GM19372 (cell line): ENCODE data around the gene SORCS2.

Experiments used
- ATAC-seq: cut with Tn5 transposase; IDR thresholded peaks from one replicate; pipeline ENCODE4 v1.9.1; 2021; ENCODE audit warnings: mild to moderate bottlenecking, low read depth, moderate library complexity; ENCODE audit not compliant: unreplicated experiment

Gene SORCS2

DNA sequence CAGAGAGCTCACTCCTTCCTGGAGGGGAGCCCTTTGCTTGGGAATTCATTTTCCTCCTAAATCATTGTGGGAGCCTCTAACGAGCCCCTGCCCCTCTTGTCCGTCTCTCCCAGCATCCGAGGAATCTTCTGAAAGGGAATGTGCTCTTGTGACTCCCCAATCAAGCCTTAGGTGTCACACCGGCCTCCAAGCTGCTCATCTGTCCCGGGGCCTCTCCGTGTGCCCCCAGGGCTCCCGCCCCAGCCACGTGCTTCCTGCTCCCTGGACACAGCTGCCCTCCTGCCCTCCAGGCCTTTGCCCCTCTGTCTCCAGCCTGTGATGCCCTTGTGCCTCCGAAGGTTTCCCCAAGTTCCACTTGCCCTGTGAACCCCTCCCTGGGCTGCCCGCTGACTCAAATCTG is 507.5 kb downstream of the SORCS2 start:
- ATAC-seq = no peak

DNA sequence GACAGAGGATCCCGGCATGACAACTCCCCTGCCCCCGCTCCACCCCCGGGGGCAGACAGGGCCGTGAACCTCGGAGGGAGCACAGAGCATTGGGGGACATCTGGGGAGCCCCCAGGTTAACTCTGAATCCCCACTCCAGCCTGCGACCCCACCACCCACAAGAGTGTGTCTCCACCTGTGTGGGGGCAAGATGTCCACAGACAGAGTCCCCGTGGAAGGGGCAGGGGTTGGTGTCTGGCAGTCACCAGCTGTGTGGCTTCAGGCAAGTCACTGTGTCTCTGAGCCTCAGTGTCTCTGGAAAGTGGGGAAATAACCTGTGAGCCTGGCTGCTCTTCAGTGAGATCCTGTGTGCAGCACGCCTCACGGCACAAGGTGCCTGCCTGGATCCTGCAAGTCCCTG is 508.3 kb downstream of the SORCS2 start:
- no peak for ATAC-seq

DNA sequence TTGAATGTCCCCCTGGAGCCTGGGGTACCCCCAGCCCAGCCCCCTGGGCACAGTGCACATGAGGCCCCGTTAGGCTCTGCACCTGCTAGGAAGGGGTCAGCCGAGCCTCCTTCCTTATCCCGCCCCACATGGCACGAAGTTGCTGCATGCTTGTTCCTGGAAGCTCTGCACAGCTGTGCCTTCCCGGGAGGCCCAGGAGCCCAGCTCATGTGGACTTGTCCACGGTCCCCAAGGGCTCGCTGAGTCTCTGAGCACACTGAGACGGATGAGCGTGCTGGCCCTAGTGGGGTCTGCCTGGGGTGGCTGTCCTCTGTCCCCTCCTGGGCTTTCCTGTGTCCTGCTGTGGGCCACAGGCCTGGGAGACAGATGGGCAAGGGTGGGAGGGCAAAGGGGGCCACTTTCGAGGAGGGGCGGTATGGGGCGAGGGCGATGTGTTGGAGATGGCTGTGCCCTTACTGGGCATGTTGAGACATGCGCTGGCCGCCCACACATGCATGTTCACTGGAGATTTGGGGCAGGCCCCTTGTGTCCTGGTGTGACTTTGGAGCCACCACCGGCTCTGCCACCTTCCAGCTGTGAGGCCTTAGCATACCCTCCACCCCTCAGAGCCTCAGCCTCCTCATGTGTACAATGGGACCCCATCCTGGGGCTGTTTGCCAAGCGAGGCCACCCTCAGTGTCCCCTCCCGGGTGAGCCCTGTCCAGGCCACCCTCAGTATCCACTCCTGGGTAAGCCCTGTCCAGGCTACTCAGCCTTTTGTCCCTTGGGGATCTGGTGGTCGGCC is 509.7 kb downstream of the SORCS2 start:
- ATAC-seq = no peak

- ATAC-seq = no peak
These were observed 511.4 kb downstream of the SORCS2 start for GRCh38 chr4:7703688-7704087.

DNA sequence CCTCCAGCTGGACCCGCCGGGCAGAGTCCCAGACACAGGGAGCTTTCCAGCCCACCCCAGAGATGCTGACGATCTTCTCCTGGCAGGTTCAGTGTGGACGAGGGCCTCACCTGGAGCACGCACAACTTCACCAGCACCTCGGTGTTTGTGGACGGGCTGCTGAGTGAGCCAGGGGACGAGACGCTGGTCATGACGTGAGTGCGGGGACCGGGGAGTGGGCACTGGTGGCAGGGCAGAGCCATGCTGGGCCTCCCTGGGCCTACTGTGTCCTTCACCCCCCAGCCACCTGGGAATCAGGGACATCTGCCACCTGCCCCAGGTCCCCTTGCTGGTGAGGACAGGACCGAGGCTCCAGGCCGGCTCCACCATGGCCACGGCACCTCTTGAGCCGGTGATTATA is 511.8 kb downstream of the SORCS2 start:
- no peak for ATAC-seq

DNA sequence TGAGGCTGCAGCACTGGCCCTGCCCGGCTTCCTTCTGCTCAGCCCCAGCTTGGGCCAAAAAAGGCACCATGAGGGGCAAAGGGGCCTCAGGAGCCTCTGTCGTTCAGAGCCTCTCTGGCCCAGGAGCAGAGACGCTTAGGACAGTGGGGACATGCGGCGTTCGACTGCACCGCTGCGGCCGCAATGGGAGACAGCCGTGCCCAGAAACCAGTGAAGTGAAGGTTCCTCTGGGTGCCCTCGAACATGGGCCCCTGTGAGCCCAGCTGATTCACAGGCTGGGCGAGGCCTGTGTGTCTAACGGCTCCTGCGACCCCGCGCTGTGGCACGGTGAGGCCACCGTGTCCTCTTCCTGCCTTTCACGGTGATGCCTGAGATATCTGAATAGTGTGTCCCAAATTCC is 512.3 kb downstream of the SORCS2 start:
- ATAC-seq = no peak

GRCh38 chr4:7705062-7705461 is 512.7 kb downstream of the SORCS2 start:
- no peak for ATAC-seq

GRCh38 chr4:7705593-7705992 is 513.3 kb downstream of the SORCS2 start:
- ATAC-seq = no peak

- ATAC-seq = no peak
These were observed 515.9 kb downstream of the SORCS2 start for GRCh38 chr4:7708238-7708637.

GRCh38 chr4:7708981-7709380 is 516.6 kb downstream of the SORCS2 start:
- no peak for ATAC-seq

DNA sequence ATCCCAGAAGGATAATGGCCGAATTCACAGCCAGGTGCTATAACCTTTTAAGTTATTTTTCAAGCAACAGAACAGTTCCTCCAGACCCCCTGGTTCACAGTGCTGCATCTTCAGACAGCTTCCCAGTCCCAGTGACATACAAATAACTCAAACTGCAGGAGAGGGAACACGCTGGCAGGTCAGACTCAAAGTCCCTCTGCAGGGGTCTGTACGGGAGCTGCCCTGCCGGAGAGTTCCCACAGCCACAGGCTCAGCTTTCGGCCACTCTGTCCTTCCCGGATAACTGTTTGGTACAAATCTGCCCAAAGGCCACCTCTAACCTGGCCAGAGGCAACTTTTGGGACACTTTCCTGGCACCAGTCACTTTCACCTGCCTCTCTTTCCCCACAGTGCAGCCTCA is 517.1 kb downstream of the SORCS2 start:
- no peak for ATAC-seq

GRCh38 chr4:7710126-7710525 is 517.8 kb downstream of the SORCS2 start:
- ATAC-seq = no peak

- ATAC-seq = no peak
These were observed 518.4 kb downstream of the SORCS2 start for GRCh38 chr4:7710576-7711306.

- ATAC-seq = no peak
These were observed 519.1 kb downstream of the SORCS2 start for GRCh38 chr4:7711307-7711963.

GRCh38 chr4:7712021-7712671 is 519.8 kb downstream of the SORCS2 start:
- no peak for ATAC-seq

- ATAC-seq = no peak
These were observed 521.4 kb downstream of the SORCS2 start for GRCh38 chr4:7713757-7714156.

DNA sequence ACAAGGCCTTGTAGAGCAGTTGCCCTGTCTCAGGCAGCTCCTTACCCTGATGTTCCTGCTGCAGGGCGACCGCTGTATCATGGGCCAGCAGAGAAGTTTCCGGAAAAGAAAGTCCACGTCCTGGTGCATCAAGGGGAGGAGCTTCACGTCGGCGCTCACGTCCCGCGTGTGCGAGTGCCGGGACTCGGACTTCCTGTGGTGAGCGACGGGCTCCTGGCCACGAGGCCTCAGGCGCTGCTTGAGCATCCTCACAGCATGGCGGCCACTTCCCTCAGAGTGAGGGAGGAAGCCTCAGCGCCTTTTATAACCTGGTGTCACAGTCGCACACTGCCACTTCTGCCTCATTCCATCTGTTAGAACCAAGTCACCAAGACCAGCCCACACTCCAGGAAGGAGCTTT is 521.8 kb downstream of the SORCS2 start:
- ATAC-seq = no peak

GRCh38 chr4:7714738-7715137 is 522.4 kb downstream of the SORCS2 start:
- no peak for ATAC-seq

DNA sequence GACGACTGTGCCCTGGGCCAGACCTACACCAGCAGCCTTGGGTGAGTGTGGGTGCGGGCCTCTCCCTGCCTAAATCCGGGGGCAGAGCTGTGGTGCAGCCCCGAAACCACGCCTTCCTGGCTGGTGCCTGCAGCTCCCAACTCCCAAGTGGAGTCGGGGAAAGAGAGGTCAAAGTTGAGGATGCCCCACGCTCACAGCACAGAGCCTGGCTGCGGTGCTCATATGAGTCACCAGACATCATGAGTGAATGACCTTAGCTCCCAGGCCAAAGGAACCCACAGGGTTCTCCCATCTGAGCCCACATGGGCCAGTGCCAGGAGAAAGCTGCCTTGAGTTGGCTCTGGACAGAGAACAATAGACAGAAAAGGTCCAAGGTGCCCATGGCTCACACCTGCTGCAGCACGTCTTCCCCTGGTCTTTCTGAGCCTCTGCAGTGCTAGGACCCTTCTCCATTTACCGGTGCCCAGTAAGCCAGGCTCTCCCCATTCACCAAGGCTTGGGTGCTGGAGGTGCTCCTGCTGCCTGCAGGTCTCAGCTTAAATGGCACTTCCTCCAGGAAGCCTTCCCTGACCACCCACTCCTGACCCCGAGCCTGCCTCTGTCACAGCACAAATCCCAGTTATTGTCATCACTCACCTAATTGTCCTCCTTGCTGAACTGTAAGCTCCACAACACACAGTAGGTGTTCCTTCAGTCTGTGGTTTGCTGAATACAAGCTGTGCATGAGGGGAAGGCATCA is 523.1 kb downstream of the SORCS2 start:
- no peak for ATAC-seq

- no peak for ATAC-seq
These were observed 523.8 kb downstream of the SORCS2 start for GRCh38 chr4:7716010-7716721.
